Nephron progenitor cell (in vitro differentiated cells): ENCODE data around the gene CENPP.

Experiments used
- DNase-seq: peaks from one replicate; pipeline ENCODE4 v3.0.0; 2021
- H3K27ac Mint-ChIP-seq: 2 replicates; pipeline ENCODE4 v1.8.0; 2021; ENCODE audit warnings: mild to moderate bottlenecking, moderate library complexity, mixed read lengths
- H3K27me3 Mint-ChIP-seq: 2 replicates; pipeline ENCODE4 v1.8.0; 2021; ENCODE audit warnings: mild to moderate bottlenecking, low read depth, mixed read lengths; ENCODE audit not compliant: poor library complexity
- H3K36me3 Mint-ChIP-seq: 2 replicates; pipeline ENCODE4 v1.8.0; 2021; ENCODE audit warnings: low read depth, mixed read lengths
- H3K4me1 Mint-ChIP-seq: 2 replicates; pipeline ENCODE4 v1.8.0; 2021; ENCODE audit warnings: mixed read lengths
- H3K4me3 Mint-ChIP-seq: 2 replicates; pipeline ENCODE4 v1.8.0; 2021; ENCODE audit warnings: mild to moderate bottlenecking, moderate library complexity, mixed read lengths
- H3K9me3 Mint-ChIP-seq: 2 replicates; pipeline ENCODE4 v1.8.0; 2021; ENCODE audit warnings: mild to moderate bottlenecking, moderate library complexity, mixed read lengths
- CTCF ChIP-seq: fragments of 200-600 bp; sonication (generic); IDR thresholded peaks from 2 replicates; pipeline ENCODE4 v1.5.0; 2021; ENCODE audit warnings: antibody characterized with exemption

CENPP gene

GRCh38 chr9:92350740-92351133, 25.0 kb downstream of the CENPP start:
- DNase-seq: no peak
- Mint-ChIP-seq H3K9me3 (peaks cover 18% of the 10 kb centered on the region), H3K4me1 (no peaks in the 10 kb centered on the region), H3K36me3 (peaks cover 46% of the 10 kb centered on the region), H3K27me3 (no peaks in the 10 kb centered on the region), H3K4me3 (no peak overlapping the region), H3K27ac (no peak overlapping the region)
- no peak for TF ChIP-seq CTCF

- no peak for TF ChIP-seq CTCF
- no peak overlapping the region for H3K27ac Mint-ChIP-seq
- H3K9me3 Mint-ChIP-seq: peaks cover 41% of the 10 kb centered on the region
- no peak for DNase-seq
- H3K27me3 Mint-ChIP-seq: no peaks in the 10 kb centered on the region
- no peaks in the 10 kb centered on the region for H3K4me1 Mint-ChIP-seq
- no peak overlapping the region for H3K4me3 Mint-ChIP-seq
- H3K36me3 Mint-ChIP-seq: peaks cover 62% of the 10 kb centered on the region
These were observed 27.3 kb downstream of the CENPP start for GRCh38 chr9:92353051-92353450.

DNA sequence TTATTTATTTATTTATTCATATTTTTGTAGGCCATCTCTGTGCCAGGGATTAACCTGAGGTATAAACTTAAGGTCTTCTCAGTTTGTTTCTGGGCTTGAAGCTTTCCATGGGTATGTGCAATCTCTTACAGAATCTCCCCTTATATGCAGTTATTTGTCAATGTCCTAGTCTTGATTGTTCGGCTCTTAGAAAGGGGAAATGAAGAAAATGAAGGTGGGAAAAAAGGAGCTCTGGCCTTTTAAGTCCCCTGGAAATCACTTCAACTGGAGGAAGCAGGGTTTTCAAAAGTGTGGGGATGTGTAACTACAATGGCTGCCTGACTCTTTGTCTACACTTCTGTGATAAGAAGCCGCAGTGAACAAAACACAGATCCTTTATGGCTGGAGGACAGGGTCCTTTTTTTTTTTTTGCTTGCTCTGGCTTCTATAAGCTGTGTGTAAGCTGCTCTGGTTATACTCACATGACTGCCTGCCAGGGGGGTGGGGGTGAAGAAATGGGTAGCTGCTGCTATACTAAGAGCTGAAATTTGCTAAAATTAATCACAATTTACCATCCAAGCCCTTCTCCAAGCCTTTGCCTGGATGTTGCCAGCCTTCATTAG, 33.7 kb downstream of the CENPP start:
- H3K4me1 Mint-ChIP-seq: no peaks in the 10 kb centered on the region
- no peak overlapping the region for H3K4me3 Mint-ChIP-seq
- H3K27ac Mint-ChIP-seq: no peak overlapping the region
- H3K36me3 Mint-ChIP-seq: peaks cover 42% of the 10 kb centered on the region
- H3K9me3 Mint-ChIP-seq: peaks cover 41% of the 10 kb centered on the region
- TF ChIP-seq CTCF: no peak
- no peaks in the 10 kb centered on the region for H3K27me3 Mint-ChIP-seq
- no peak for DNase-seq

- H3K27me3 Mint-ChIP-seq: no peaks in the 10 kb centered on the region
- H3K4me1 Mint-ChIP-seq: no peaks in the 10 kb centered on the region
- TF ChIP-seq CTCF: no peak
- no peak overlapping the region for H3K27ac Mint-ChIP-seq
- peaks cover 42% of the 10 kb centered on the region for H3K36me3 Mint-ChIP-seq
- DNase-seq: no peak
- H3K4me3 Mint-ChIP-seq: no peak overlapping the region
- peaks cover 36% of the 10 kb centered on the region for H3K9me3 Mint-ChIP-seq
These were observed 34.3 kb downstream of the CENPP start for GRCh38 chr9:92360083-92360482.

- peaks cover 29% of the 10 kb centered on the region for H3K36me3 Mint-ChIP-seq
- no peak overlapping the region for H3K27ac Mint-ChIP-seq
- H3K27me3 Mint-ChIP-seq: no peaks in the 10 kb centered on the region
- no peak for DNase-seq
- H3K4me3 Mint-ChIP-seq: no peak overlapping the region
- TF ChIP-seq CTCF: no peak
- H3K9me3 Mint-ChIP-seq: peaks cover 26% of the 10 kb centered on the region
- no peaks in the 10 kb centered on the region for H3K4me1 Mint-ChIP-seq
These were observed 43.3 kb downstream of the CENPP start for GRCh38 chr9:92369075-92369474.

DNA sequence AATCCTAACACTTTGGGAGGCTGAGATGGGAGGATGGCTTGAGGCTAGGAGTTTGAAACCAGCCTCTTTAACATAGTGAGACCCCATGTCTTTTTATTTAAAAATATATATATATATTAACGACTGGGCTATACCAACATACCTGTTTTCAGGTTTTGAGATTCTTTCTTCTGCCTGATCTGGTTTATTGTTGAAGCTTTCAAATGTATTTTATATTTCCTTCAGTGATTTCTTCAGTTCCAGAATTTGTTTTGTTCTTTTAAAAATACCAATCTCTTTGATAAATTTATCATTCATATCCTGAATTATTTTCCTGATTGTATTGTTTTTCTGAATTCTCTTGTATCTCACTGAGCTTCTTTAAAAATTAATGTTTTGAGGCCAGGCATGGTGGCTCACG, 47.4 kb downstream of the CENPP start:
- no peak for DNase-seq
- H3K9me3 Mint-ChIP-seq: peaks cover 49% of the 10 kb centered on the region
- no peak overlapping the region for H3K27ac Mint-ChIP-seq
- H3K4me1 Mint-ChIP-seq: no peaks in the 10 kb centered on the region
- H3K36me3 Mint-ChIP-seq: peaks cover 39% of the 10 kb centered on the region
- no peak for TF ChIP-seq CTCF
- peaks cover 3% of the 10 kb centered on the region for H3K27me3 Mint-ChIP-seq
- H3K4me3 Mint-ChIP-seq: no peak overlapping the region
